ENCODE results near the gene ST7. TPM values are rescaled to one million over a fixed set of nuclear protein-coding genes. Genes with fewer than 3 reads are reported as not detected.

Gene ST7
- total RNA-seq, 1 donor: 19.9 TPM

DNA sequence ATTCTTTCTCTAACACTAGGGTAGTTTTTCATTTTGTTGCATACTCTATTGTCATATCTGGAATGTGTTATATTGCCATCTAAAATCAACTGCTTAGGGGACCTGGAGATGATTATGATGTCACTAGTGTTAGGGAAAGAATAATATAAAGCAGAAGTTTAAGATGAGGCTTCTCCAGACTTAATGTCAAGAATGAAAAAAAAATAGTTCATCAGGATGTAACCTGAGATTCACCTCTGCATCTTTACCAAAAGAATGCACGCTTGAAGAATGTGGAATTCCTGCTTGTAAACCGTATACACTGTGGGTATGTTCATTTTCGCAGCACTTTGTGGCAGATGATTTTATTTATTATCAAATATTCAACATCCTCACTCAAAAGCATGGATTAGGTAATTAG is 184.6 kb downstream of the ST7 start:
- Histone ChIP-seq H3K4me1 (ENCODE audit: insufficient read depth, low read length) (peaks cover 25% of the 10 kb centered on the region), H2AFZ (ENCODE audit: low read length) (no peak overlapping the region), H3K36me3 (ENCODE audit: insufficient read depth, low read length) (peaks cover 4% of the 10 kb centered on the region), H3K27ac (ENCODE audit: low read depth, low read length) (no peak overlapping the region), H4K20me1 (ENCODE audit: insufficient read depth, low read length) (no peaks in the 10 kb centered on the region), H3K79me2 (ENCODE audit: insufficient read depth, low read length) (no peaks in the 10 kb centered on the region), H3K27me3 (ENCODE audit: insufficient read depth, low read length) (no peaks in the 10 kb centered on the region), H3K4me3 (ENCODE audit: insufficient read depth, low read length) (no peak overlapping the region), H3K4me2 (ENCODE audit: insufficient read depth, low read length) (no peak overlapping the region), H3K9me3 (ENCODE audit: low read depth, low read length) (no peaks in the 10 kb centered on the region)
- DNase-seq (ENCODE audit: insufficient read length, low spot score, missing footprints): no peak
- TF ChIP-seq, protein P1, sequence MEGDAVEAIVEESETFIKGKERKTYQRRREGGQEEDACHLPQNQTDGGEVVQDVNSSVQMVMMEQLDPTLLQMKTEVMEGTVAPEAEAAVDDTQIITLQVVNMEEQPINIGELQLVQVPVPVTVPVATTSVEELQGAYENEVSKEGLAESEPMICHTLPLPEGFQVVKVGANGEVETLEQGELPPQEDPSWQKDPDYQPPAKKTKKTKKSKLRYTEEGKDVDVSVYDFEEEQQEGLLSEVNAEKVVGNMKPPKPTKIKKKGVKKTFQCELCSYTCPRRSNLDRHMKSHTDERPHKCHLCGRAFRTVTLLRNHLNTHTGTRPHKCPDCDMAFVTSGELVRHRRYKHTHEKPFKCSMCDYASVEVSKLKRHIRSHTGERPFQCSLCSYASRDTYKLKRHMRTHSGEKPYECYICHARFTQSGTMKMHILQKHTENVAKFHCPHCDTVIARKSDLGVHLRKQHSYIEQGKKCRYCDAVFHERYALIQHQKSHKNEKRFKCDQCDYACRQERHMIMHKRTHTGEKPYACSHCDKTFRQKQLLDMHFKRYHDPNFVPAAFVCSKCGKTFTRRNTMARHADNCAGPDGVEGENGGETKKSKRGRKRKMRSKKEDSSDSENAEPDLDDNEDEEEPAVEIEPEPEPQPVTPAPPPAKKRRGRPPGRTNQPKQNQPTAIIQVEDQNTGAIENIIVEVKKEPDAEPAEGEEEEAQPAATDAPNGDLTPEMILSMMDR (IDR thresholded peaks at IDR 0.05; ENCODE audit: extremely low read depth, low read depth, low read length): no peak

DNA sequence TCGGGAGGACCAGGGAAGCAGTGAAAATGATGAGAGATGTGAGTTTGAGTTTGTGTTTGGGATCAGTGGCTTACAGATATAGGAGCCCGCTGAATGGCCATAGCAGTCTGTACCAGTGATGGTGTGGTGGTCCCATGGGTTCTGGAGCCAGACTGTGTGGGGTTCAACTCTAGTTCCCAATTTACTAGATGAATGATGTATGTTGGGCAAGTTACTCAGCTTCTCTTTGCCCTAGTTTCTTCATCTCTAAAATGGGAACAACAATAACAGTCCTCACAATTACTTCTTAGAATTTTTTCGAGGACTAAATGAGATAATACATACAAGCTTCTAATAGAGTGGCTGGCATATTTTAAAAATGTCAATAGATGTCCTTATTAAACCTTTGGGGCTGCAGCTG is 185.2 kb downstream of the ST7 start:
- Histone ChIP-seq H3K4me3 (ENCODE audit: insufficient read depth, low read length) (no peak overlapping the region), H3K4me1 (ENCODE audit: insufficient read depth, low read length) (peaks cover 19% of the 10 kb centered on the region), H3K9me3 (ENCODE audit: low read depth, low read length) (no peaks in the 10 kb centered on the region), H3K27me3 (ENCODE audit: insufficient read depth, low read length) (no peaks in the 10 kb centered on the region), H4K20me1 (ENCODE audit: insufficient read depth, low read length) (no peaks in the 10 kb centered on the region), H3K36me3 (ENCODE audit: insufficient read depth, low read length) (peaks cover 4% of the 10 kb centered on the region), H3K79me2 (ENCODE audit: insufficient read depth, low read length) (no peaks in the 10 kb centered on the region), H3K27ac (ENCODE audit: low read depth, low read length) (no peak overlapping the region), H3K4me2 (ENCODE audit: insufficient read depth, low read length) (no peak overlapping the region), H2AFZ (ENCODE audit: low read length) (no peak overlapping the region)
- DNase-seq (ENCODE audit: insufficient read length, low spot score, missing footprints): no peak
- TF ChIP-seq, protein P1 (IDR thresholded peaks at IDR 0.05; ENCODE audit: extremely low read depth, low read depth, low read length): no peak

DNA sequence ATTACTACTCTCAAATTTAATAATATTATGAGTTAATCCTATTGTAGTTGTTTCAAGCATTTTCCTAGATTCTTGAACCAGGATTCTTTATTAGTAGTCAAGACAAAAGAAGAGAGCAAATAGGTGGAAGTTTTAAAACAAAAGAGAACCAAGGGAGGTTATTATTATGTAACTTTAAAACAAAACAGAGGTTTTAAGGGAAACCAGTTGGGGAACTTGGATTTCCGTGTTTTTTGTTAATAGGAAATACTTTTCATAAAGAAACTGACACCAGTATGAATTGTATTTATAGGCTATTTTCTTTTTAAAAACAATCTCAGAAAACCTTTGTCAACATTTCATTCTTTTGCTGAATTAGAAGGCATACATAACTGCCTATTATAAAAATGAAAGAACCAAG is 185.7 kb downstream of the ST7 start:
- H3K36me3 ChIP-seq (ENCODE audit: insufficient read depth, low read length): peaks cover 4% of the 10 kb centered on the region
- DNase-seq (ENCODE audit: insufficient read length, low spot score, missing footprints): no peak
- no peaks in the 10 kb centered on the region for H3K9me3 ChIP-seq (ENCODE audit: low read depth, low read length)
- H3K27ac ChIP-seq (ENCODE audit: low read depth, low read length): no peak overlapping the region
- no peak overlapping the region for H2AFZ ChIP-seq (ENCODE audit: low read length)
- H3K4me3 ChIP-seq (ENCODE audit: insufficient read depth, low read length): no peak overlapping the region
- no peaks in the 10 kb centered on the region for H3K79me2 ChIP-seq (ENCODE audit: insufficient read depth, low read length)
- no peak overlapping the region for H3K4me2 ChIP-seq (ENCODE audit: insufficient read depth, low read length)
- peaks cover 14% of the 10 kb centered on the region for H3K4me1 ChIP-seq (ENCODE audit: insufficient read depth, low read length)
- H3K27me3 ChIP-seq (ENCODE audit: insufficient read depth, low read length): no peaks in the 10 kb centered on the region
- H4K20me1 ChIP-seq (ENCODE audit: insufficient read depth, low read length): no peaks in the 10 kb centered on the region
- TF ChIP-seq, protein P1 (IDR thresholded peaks at IDR 0.05; ENCODE audit: extremely low read depth, low read depth, low read length): no peak

DNA sequence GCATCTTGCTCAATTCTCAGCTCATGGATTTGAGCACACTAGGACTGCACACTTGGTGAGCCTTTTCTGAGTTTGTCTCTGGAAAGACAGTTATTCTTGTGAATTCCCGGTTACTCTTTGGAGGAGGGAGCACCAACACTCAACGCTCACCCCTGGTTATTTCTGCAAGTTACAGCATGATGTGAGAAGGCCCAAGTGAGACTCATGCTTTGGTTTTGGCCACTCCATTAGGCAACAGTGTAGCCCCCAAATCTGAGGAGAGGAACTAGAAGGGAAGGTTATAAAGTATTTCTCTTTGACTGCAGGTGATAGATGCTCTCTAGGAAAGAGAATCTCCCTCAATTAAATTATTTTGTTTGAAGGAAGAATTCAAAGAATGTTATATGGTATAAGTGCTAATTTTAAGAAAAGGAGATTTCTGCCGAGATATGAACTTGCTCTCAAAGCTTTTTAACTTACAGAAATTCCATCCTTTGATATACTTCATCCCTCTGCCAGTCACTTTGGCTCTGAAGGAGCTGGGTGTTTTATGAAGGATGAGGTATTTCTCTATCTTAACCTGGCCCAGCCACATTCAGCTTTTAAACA is 186.2 kb downstream of the ST7 start:
- no peak for DNase-seq (ENCODE audit: insufficient read length, low spot score, missing footprints)
- Histone ChIP-seq H3K27me3 (ENCODE audit: insufficient read depth, low read length) (no peaks in the 10 kb centered on the region), H2AFZ (ENCODE audit: low read length) (no peak overlapping the region), H3K4me2 (ENCODE audit: insufficient read depth, low read length) (no peak overlapping the region), H3K79me2 (ENCODE audit: insufficient read depth, low read length) (no peaks in the 10 kb centered on the region), H3K9me3 (ENCODE audit: low read depth, low read length) (no peaks in the 10 kb centered on the region), H4K20me1 (ENCODE audit: insufficient read depth, low read length) (no peaks in the 10 kb centered on the region), H3K27ac (ENCODE audit: low read depth, low read length) (no peak overlapping the region), H3K4me3 (ENCODE audit: insufficient read depth, low read length) (no peak overlapping the region), H3K36me3 (ENCODE audit: insufficient read depth, low read length) (no peaks in the 10 kb centered on the region), H3K4me1 (ENCODE audit: insufficient read depth, low read length) (peaks cover 9% of the 10 kb centered on the region)
- TF ChIP-seq, protein P1 (IDR thresholded peaks at IDR 0.05; ENCODE audit: extremely low read depth, low read depth, low read length): no peak

Measured in osteoblast (primary cell).